ENCODE data around the gene SIL1. TPM values are rescaled to one million over a fixed set of nuclear protein-coding genes. Genes with fewer than 3 reads are reported as not detected.

The SIL1 gene
- total and polyA plus RNA-seq, 9 of the 15 experiments (the other 6 are each of a cell fraction or from before 2014, with no cell fraction given): 1.3 to 30.5 (median 18.1) TPM

DNA sequence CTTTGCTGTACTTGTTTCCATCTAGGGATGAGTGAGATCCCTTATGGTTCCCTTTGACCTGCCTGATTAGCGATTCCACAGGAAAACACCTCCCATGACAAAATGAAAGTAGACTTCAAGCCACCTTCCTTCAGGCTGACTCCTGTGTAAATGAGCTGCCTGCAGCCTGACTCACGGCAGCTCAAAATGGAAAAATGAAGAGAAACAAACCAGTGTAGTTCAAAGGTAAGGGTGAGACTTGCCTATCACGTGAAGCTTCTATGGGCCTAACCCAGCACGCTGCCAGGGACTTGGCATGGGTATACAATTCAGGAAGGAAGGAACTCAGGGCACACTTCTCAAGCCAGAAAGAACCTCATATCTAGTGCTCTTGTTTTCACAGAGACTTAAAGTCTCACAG is 212.9 kb downstream of the SIL1 start:
- CTCF ChIA-PET (ENCODE audit: low intra/inter-chr PET ratio): no interaction called here
- intact Hi-C loops (cut with micrococcal nuclease) (no loop called here), in situ Hi-C loops (cut with MboI) (no loop called here)
- Histone ChIP-seq H3K9me3 (replicated peaks; ENCODE audit: control insufficient read depth, insufficient read depth, low read depth, low read length) (no peaks in the 10 kb centered on the region), H3K27me3 (ENCODE audit: control insufficient read depth in 2 of 2, insufficient read depth in 2 of 2, low read length in 2 of 2) (no peaks in the 10 kb centered on the region), H3K79me2 (ENCODE audit: control insufficient read depth, insufficient read depth, low read length) (no peaks in the 10 kb centered on the region), H3K4me2 (ENCODE audit: insufficient read depth, low read length) (no peak overlapping the region), H3K36me3 (ENCODE audit: control insufficient read depth, insufficient read depth, low read length) (no peaks in the 10 kb centered on the region), H4K20me1 (replicated peaks; ENCODE audit: control insufficient read depth, insufficient read depth, low read length) (no peaks in the 10 kb centered on the region), H3K4me3 (no peak overlapping the region), H3K4me1 (replicated peaks in 1 of 2; ENCODE audit: control insufficient read depth in 2 of 2, insufficient read depth in 2 of 2, low read length in 2 of 2) (peaks cover 0 to 12% of the 10 kb centered on the region in 2 experiments; a peak in 3 of 5 replicates), H3K27ac (ENCODE audit: extremely low read depth, low read depth, low read length) (no peak overlapping the region), H3K9ac (ENCODE audit: insufficient read depth in 1 of 2, low read depth in 2 of 2, low read length in 2 of 2) (no peak overlapping the region), H2AFZ (ENCODE audit: low read depth, low read length) (no peak overlapping the region), H3K9me1 (ENCODE audit: control insufficient read depth, insufficient read depth, low read length) (no peaks in the 10 kb centered on the region)
- DNase-seq (ENCODE audit: extremely low read depth in 1 of 4, low spot score in 3 of 4): no peak
- ATAC-seq: no peak
- TF ChIP-seq MYBL2 (IDR thresholded peaks at IDR 0.05; ENCODE audit: low read depth) (no peak), MYBL2 (CRISPR knock-in tag; IDR thresholded peaks at IDR 0.05; ENCODE audit: borderline replicate concordance) (no peak), NR2F6 (CRISPR knock-in tag; IDR thresholded peaks at IDR 0.05) (no peak), KAT2B (IDR thresholded peaks at IDR 0.05; ENCODE audit: low read depth, low read length) (no peak), PRMT5 (CRISPR knock-in tag; IDR thresholded peaks at IDR 0.05) (no peak), RNF2 (IDR thresholded peaks at IDR 0.05) (no peak), RBBP5 (IDR thresholded peaks at IDR 0.05; ENCODE audit: borderline replicate concordance, insufficient read depth, low read length, poor library complexity, severe bottlenecking) (no peak), PPARD (CRISPR knock-in tag; IDR thresholded peaks at IDR 0.05) (no peak), XRCC5 (IDR thresholded peaks at IDR 0.05; ENCODE audit: low read depth, low read length) (no peak), KLF6 (CRISPR knock-in tag; IDR thresholded peaks at IDR 0.05; ENCODE audit: borderline replicate concordance) (no peak), ARID1B (IDR thresholded peaks at IDR 0.05) (no peak)
- TF ChIP-seq, protein P1, sequence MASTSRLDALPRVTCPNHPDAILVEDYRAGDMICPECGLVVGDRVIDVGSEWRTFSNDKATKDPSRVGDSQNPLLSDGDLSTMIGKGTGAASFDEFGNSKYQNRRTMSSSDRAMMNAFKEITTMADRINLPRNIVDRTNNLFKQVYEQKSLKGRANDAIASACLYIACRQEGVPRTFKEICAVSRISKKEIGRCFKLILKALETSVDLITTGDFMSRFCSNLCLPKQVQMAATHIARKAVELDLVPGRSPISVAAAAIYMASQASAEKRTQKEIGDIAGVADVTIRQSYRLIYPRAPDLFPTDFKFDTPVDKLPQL (IDR thresholded peaks at IDR 0.05; ENCODE audit: extremely low read depth, insufficient read length): no peak
- TF ChIP-seq, protein P2, sequence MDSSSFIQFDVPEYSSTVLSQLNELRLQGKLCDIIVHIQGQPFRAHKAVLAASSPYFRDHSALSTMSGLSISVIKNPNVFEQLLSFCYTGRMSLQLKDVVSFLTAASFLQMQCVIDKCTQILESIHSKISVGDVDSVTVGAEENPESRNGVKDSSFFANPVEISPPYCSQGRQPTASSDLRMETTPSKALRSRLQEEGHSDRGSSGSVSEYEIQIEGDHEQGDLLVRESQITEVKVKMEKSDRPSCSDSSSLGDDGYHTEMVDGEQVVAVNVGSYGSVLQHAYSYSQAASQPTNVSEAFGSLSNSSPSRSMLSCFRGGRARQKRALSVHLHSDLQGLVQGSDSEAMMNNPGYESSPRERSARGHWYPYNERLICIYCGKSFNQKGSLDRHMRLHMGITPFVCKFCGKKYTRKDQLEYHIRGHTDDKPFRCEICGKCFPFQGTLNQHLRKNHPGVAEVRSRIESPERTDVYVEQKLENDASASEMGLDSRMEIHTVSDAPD (CRISPR knock-in tag; IDR thresholded peaks at IDR 0.05): no peak
- TF ChIP-seq, protein P3, sequence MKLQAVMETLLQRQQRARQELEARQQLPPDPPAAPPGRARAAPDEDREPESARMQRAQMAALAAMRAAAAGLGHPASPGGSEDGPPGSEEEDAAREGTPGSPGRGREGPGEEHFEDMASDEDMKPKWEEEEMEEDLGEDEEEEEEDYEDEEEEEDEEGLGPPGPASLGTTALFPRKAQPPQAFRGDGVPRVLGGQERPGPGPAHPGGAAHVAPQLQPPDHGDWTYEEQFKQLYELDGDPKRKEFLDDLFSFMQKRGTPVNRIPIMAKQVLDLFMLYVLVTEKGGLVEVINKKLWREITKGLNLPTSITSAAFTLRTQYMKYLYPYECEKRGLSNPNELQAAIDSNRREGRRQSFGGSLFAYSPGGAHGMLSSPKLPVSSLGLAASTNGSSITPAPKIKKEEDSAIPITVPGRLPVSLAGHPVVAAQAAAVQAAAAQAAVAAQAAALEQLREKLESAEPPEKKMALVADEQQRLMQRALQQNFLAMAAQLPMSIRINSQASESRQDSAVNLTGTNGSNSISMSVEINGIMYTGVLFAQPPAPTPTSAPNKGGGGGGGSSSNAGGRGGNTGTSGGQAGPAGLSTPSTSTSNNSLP (IDR thresholded peaks at IDR 0.05; ENCODE audit: borderline replicate concordance, low read depth, low read length): no peak
- no peak for FAIRE-seq
- WGBS (ENCODE audit: insufficient coverage, low coverage, missing lambda C conversion rate): 47% methylated on average over 4 of the region's 4 CpGs
- POLR2A ChIA-PET: interaction anchor here (0.5 to 1.0 kb wide), 2 partner anchors 9 to 202 kb away, joined by 3 read pairs; no protein-coding TSS in a partner anchor
- no TSS peak for BruUV-seq (replicated peaks)
